Gastroesophageal sphincter (tissue), 4 donors: ENCODE results near the gene DMTF1. TPM values are rescaled to one million over a fixed set of nuclear protein-coding genes. Genes with fewer than 3 reads are reported as not detected.
A peak's percentile ranks its signal among the peaks of the same experiment; 100 is the strongest.

Experiments used
- ATAC-seq: fragments of 150-250 bp; one replicate; pipeline ENCODE4 v1.9.1; 2016; ENCODE audit warnings: mild to moderate bottlenecking, moderate library complexity
- H3K27ac ChIP-seq, 4 donors: fragments of 200-600 bp; sonication (generic) in 3 of 4; 1 replicate in 3 of 4; 2 replicates in 1 of 4; pipeline ENCODE4 v1.5.1; 2016 to 2019
- H3K27me3 ChIP-seq: fragments of 200-600 bp; sonication (generic); one replicate; pipeline ENCODE4 v1.5.1; 2019
- H3K36me3 ChIP-seq, 2 donors: fragments of 200-600 bp; sonication (generic); one replicate each; pipeline ENCODE4 v1.5.1; 2019; ENCODE audit warnings: control low read depth in 1 of 2
- H3K4me1 ChIP-seq, 3 donors: fragments of 200-600 bp; sonication (generic); 1 replicate in 2 of 3; 2 replicates in 1 of 3; pipeline ENCODE4 v1.5.1; 2016 to 2019; ENCODE audit warnings: control low read depth in 2 of 3
- H3K4me3 ChIP-seq, 2 donors: fragments of 200-600 bp; sonication (generic); one replicate each; pipeline ENCODE4 v1.5.1; 2019; ENCODE audit warnings: mild to moderate bottlenecking in 1 of 2, moderate library complexity in 1 of 2
- H3K9me3 ChIP-seq, 3 donors: fragments of 200-600 bp; sonication (generic); one replicate each; pipeline ENCODE4 v1.5.1; 2017 to 2019; ENCODE audit warnings: control low read depth in 2 of 3
- EP300 ChIP-seq: sonication (generic); formaldehyde crosslinking; IDR thresholded peaks from one replicate; pipeline ENCODE4 v1.6.1; 2017; ENCODE audit warnings: antibody characterized with exemption, mild to moderate bottlenecking
- POLR2A ChIP-seq, 2 donors: fragments of 450-650 bp; IDR thresholded peaks; one replicate each; pipeline ENCODE4 v1.6.1; 2017; ENCODE audit warnings: antibody characterized with exemption in 2 of 2, mild to moderate bottlenecking in 2 of 2, moderate library complexity in 1 of 2
- POLR2AphosphoS5 ChIP-seq: sonication (generic); formaldehyde crosslinking; IDR thresholded peaks from one replicate; pipeline ENCODE4 v1.6.1; 2017; ENCODE audit warnings: antibody characterized with exemption
- WGBS, 2 donors: methylation state at CpG; one replicate each; pipeline ENCODE4 v1.1.5; 2018; ENCODE audit warnings: low coverage in 1 of 2; 5-methylcytosine and 5-hydroxymethylcytosine counted together
- total RNA-seq, 4 donors: library from RNA; depleted of rRNA; stranded (reverse); fragments of >200 nt; gene quantifications; one replicate each; pipeline ENCODE4 v1.1.0, GENCODE V29; 2016
- TF ChIP-seq, protein P1 (sequence below), 4 experiments: fragments of 200-600 bp in 2 of 4; fragments of 450-650 bp in 2 of 4; sonication (generic) in 1 of 4; IDR thresholded peaks; one replicate each; pipeline ENCODE4 v1.5.1; 2017 to 2019; ENCODE audit warnings: antibody characterized with exemption in 4 of 4, mild to moderate bottlenecking in 2 of 4, moderate library complexity in 2 of 4

Gene DMTF1, protein sequence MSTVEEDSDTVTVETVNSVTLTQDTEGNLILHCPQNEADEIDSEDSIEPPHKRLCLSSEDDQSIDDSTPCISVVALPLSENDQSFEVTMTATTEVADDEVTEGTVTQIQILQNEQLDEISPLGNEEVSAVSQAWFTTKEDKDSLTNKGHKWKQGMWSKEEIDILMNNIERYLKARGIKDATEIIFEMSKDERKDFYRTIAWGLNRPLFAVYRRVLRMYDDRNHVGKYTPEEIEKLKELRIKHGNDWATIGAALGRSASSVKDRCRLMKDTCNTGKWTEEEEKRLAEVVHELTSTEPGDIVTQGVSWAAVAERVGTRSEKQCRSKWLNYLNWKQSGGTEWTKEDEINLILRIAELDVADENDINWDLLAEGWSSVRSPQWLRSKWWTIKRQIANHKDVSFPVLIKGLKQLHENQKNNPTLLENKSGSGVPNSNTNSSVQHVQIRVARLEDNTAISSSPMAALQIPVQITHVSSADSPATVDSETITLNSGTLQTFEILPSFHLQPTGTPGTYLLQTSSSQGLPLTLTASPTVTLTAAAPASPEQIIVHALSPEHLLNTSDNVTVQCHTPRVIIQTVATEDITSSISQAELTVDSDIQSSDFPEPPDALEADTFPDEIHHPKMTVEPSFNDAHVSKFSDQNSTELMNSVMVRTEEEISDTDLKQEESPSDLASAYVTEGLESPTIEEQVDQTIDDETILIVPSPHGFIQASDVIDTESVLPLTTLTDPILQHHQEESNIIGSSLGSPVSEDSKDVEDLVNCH
- 100 to 1,000 TPM in 1 of 4 donors, 10 to 100 TPM in 3; 27.0 to 142 (median 53.2) TPM for total RNA-seq

GRCh38 chr7:87152112-87152896 is at the start of gene DMTF1:
TSS of gene DMTF1 (plus strand) at chr7:87152453. CDS start at chr7:87164942, 12,489 bp downstream.
- H3K27ac ChIP-seq = peak within 1 kb of the TSS; percentile 91 to 98 (median 96)
- TF ChIP-seq, protein P1, sequence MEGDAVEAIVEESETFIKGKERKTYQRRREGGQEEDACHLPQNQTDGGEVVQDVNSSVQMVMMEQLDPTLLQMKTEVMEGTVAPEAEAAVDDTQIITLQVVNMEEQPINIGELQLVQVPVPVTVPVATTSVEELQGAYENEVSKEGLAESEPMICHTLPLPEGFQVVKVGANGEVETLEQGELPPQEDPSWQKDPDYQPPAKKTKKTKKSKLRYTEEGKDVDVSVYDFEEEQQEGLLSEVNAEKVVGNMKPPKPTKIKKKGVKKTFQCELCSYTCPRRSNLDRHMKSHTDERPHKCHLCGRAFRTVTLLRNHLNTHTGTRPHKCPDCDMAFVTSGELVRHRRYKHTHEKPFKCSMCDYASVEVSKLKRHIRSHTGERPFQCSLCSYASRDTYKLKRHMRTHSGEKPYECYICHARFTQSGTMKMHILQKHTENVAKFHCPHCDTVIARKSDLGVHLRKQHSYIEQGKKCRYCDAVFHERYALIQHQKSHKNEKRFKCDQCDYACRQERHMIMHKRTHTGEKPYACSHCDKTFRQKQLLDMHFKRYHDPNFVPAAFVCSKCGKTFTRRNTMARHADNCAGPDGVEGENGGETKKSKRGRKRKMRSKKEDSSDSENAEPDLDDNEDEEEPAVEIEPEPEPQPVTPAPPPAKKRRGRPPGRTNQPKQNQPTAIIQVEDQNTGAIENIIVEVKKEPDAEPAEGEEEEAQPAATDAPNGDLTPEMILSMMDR (IDR thresholded peaks at IDR 0.05) = peak in 3 of 4 experiments; percentile 26 to 35 (median 33)
- TF ChIP-seq EP300 = no peak
- peak; percentile 78 to 88 for TF ChIP-seq POLR2A (IDR thresholded peaks at IDR 0.05)
- peak; percentile 90 for TF ChIP-seq POLR2AphosphoS5

GRCh38 chr7:87105401-87105800 is 46.9 kb upstream of the DMTF1 start:
- no peak for ATAC-seq
- WGBS, 2 donors = 80% methylated on average over 1 of the region's 1 CpG; no CpG with 5 or more reads in 1 of the 2 donors
- no peaks in the 10 kb centered on the region for H3K36me3 ChIP-seq
- no peak overlapping the region for H3K27ac ChIP-seq
- TF ChIP-seq POLR2A (IDR thresholded peaks at IDR 0.05) (no peak), EP300 (no peak), POLR2AphosphoS5 (no peak)
- TF ChIP-seq, protein P1 (IDR thresholded peaks at IDR 0.05) = no peak
- no peaks in the 10 kb centered on the region for H3K9me3 ChIP-seq
- H3K27me3 ChIP-seq = no peaks in the 10 kb centered on the region
- no peaks in the 10 kb centered on the region for H3K4me1 ChIP-seq
- H3K4me3 ChIP-seq = no peak overlapping the region

More at GRCh38 chr7:87152112-87152896, at the start of gene DMTF1:
- no CpG with 5 or more reads among the region's 71 CpGs for WGBS, 2 donors
- Histone ChIP-seq H3K4me1 (peaks cover 14 to 50% (median 17%) of the 10 kb centered on the region in 3 donors), H3K36me3 (no peaks in the 10 kb centered on the region), H3K9me3 (no peaks in the 10 kb centered on the region), H3K4me3 (peak within 1 kb of the TSS; percentile 67 to 92), H3K27me3 (no peaks in the 10 kb centered on the region)
- ATAC-seq = peak; percentile 96

DNA sequence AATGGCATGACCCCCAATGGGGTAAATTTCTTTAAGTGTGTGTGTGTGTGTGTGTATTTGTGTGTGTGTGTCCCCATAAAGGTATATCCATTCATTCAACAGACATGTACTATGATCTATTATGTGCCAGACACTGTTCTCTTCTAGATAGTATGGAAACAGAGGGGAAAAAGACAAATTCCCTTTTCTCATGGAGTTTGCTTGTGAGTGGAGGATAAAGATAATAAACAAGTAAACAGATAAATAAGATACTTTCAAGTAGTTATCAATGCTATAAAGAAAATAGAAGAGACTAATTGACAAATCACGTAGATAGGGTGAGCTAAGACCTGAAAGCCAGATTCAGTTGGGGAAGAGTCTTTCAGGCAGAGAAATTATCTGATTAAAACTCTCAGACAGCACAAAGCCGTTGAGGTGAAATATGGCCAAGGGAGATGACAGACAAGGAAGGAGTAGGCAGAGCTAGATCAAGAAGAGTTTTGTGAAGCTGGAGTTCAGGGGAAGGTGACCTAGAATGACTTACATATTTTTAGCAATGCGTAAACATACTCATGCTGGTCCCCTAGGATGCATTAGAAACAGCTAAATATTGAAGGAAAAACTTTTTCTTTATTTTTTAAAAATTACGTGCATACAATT is 45.2 kb upstream of the DMTF1 start:
- no peak for ATAC-seq
- Histone ChIP-seq H3K9me3 (no peaks in the 10 kb centered on the region), H3K27me3 (no peaks in the 10 kb centered on the region), H3K4me1 (no peaks in the 10 kb centered on the region), H3K36me3 (no peaks in the 10 kb centered on the region), H3K4me3 (no peak overlapping the region), H3K27ac (no peak overlapping the region)
- WGBS, 2 donors = 55 to 62% methylated on average over 3 to 4 of the region's 4 CpGs
- TF ChIP-seq POLR2AphosphoS5 (no peak), EP300 (no peak)
- TF ChIP-seq, protein P1 (IDR thresholded peaks at IDR 0.05) = no peak

DNA sequence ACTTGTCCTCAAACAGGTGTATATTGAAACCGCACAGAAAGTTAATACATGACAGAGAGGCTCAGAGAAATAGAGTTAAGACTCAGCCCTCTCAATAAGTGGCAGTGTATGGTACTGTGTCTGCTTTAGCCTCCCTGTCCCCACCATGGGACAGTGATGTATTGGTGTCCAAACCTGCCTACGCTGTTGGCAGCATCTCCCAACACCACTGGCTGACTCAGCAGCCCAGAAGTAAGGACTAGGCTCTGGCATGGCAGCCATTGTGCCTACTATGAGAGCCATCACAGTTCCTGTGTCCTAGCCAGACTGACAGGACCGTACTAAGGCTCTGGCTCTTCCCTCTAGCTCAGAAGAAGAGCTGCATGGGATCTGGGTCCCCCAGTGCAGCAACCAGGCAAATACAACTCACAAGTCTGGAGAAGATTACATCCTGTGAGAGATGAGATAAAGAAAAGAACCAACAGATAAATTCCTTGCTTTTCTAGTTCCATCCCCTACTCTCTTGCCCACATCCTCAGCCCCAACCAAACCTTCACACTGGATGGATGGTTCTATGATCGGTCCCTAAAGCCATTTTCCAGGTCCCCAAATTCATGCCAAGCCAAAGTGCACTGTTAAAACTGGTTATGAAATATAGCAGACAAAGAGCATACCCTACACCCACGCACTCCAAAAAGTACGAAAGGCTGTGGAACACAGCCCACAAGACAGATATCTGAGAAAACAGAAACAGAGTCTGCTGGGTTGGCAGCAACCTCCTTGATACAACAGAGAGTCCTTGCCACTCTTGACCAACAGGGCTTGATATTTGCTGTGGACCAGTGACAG is 44.1 kb upstream of the DMTF1 start:
- H3K4me1 ChIP-seq = no peaks in the 10 kb centered on the region
- TF ChIP-seq POLR2A (IDR thresholded peaks at IDR 0.05) = no peak
- no peaks in the 10 kb centered on the region for H3K27me3 ChIP-seq
- no peaks in the 10 kb centered on the region for H3K9me3 ChIP-seq
- no peak overlapping the region for H3K27ac ChIP-seq
- H3K4me3 ChIP-seq = no peak overlapping the region
- 74 to 100% methylated on average over 3 to 4 of the region's 6 CpGs for WGBS, 2 donors
- no peaks in the 10 kb centered on the region for H3K36me3 ChIP-seq
- no peak for ATAC-seq
